AG10803 (cell line): Measurements from ENCODE around the gene LUZP2.

Source experiments
- DNase-seq: peaks from one replicate; pipeline ENCODE4 v3.0.0; 2010; ENCODE audit warnings: low read depth
- H3K4me3 ChIP-seq: 2 replicates; pipeline ENCODE4 v1.5.1; 2011; ENCODE audit warnings: mild to moderate bottlenecking, low read length, control low read depth
- TF ChIP-seq, protein P1 (sequence below): conservative IDR thresholded peaks from 2 replicates; pipeline ENCODE4 v1.5.1; 2011; ENCODE audit warnings: mild to moderate bottlenecking, low read length, control low read depth, inconsistent platforms

The LUZP2 gene

DNA sequence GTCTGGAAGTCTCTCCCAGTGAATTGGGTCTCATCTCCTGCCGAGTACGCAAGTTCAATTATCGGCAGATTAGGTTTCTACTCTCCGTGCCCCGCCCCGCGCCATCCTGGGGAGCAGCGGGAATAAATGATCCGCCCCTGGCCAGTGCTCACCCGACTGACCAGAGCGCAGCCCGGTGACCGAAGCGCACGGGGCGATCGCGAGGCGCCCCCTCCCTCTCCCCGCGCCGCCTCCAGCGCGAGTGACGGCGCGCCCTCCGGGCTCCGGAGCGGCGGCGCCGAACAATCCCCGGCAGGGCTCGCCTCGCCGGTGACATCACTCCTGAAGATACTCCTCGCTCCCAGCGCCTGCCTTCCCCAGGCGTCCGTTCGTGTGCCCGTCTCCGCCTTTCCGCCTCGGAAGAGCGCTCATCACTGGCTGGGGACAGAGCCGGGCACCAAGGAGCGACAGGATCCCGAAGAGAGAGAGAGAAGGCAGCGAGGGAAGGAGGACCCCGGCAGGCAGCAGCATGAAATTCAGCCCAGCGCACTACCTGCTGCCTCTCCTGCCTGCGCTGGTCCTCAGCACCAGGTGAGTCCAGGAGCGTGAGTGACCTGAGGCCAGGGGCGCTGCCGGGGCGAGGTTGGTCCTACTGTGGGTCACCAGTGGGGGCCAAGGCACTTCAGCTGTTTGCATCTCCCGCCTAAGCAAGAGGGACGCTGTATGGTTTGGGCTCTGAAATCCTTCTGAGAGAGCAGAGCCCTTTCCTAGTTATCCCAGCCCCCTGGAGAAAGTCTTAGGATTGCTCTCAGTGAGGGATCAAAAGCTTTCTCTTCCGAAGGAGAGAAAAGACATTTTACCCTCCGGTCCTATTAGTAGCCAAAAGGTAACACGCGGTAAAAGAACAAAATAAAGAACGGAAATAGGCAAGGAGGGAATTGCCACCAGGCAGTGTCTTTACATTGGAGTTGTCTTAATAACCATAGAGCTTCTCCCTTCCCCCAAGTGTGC, at the start of gene LUZP2:
Gene LUZP2 (plus strand): TSS at position 318 of the 990 bp plus-strand sequence.
- peak within 1 kb of the TSS; percentile 43 for H3K4me3 ChIP-seq
- peak; percentile 1 for DNase-seq
- TF ChIP-seq, protein P1, sequence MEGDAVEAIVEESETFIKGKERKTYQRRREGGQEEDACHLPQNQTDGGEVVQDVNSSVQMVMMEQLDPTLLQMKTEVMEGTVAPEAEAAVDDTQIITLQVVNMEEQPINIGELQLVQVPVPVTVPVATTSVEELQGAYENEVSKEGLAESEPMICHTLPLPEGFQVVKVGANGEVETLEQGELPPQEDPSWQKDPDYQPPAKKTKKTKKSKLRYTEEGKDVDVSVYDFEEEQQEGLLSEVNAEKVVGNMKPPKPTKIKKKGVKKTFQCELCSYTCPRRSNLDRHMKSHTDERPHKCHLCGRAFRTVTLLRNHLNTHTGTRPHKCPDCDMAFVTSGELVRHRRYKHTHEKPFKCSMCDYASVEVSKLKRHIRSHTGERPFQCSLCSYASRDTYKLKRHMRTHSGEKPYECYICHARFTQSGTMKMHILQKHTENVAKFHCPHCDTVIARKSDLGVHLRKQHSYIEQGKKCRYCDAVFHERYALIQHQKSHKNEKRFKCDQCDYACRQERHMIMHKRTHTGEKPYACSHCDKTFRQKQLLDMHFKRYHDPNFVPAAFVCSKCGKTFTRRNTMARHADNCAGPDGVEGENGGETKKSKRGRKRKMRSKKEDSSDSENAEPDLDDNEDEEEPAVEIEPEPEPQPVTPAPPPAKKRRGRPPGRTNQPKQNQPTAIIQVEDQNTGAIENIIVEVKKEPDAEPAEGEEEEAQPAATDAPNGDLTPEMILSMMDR = no peak

- H3K4me3 ChIP-seq = no peak overlapping the region
- TF ChIP-seq, protein P1 = no peak
- no peak for DNase-seq
Measured at GRCh38 chr11:24453129-24453718, 43.6 kb upstream of the LUZP2 start.

GRCh38 chr11:24457985-24458384, 38.9 kb upstream of the LUZP2 start:
- DNase-seq = no peak
- no peak overlapping the region for H3K4me3 ChIP-seq
- TF ChIP-seq, protein P1 = no peak

- no peak overlapping the region for H3K4me3 ChIP-seq
Measured at GRCh38 chr11:24470431-24470830, 26.4 kb upstream of the LUZP2 start.

GRCh38 chr11:24471084-24471483, 25.8 kb upstream of the LUZP2 start:
- no peak overlapping the region for H3K4me3 ChIP-seq
- TF ChIP-seq, protein P1 = no peak

More at GRCh38 chr11:24470431-24470830, 26.4 kb upstream of the LUZP2 start:
- TF ChIP-seq, protein P1 = no peak
- DNase-seq = no peak

DNA sequence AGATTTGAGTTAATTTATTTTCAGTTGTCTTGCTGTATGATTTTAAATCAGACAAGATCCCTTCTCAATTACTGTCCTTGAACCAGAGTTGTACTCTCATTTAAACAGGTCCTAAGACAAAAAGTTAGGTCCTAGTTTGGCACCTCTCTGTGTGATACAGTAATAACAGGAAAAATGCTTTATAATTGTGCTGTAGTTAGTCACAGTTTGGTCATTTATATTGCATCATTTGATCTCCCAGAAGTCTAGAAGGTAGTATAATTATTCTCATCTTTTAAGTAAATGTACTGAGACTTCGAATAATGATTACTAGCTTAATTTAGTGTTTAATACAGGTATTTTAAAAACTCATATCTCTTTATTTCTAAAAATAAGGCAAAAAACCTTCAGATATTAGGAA, 18.1 kb upstream of the LUZP2 start:
- TF ChIP-seq, protein P1 = no peak
- DNase-seq = no peak
- no peak overlapping the region for H3K4me3 ChIP-seq

More at GRCh38 chr11:24471084-24471483, 25.8 kb upstream of the LUZP2 start:
- DNase-seq = no peak
